Heart right ventricle (tissue), 16 donors: ENCODE data around the gene OTOG. TPM values are rescaled to one million over a fixed set of nuclear protein-coding genes. Genes with fewer than 3 reads are reported as not detected.

Experiments used
- ATAC-seq, 8 donors: fragments of 200-7000 bp; cut with Tn5 transposase; one replicate each; pipeline ENCODE4 v1.9.1; 2020; ENCODE audit warnings: mild to moderate bottlenecking in 8 of 8, moderate library complexity in 8 of 8, moderate number of reproducible peaks in 1 of 8
- DNase-seq, 2 donors: peaks; one replicate each; pipeline ENCODE4 v3.0.0-alpha.2; 2020
- H3K27ac ChIP-seq, 10 donors: fragments of 200-600 bp; sonication (generic) in 2 of 10; one replicate each; pipeline versions ENCODE4 v1.5.0 to v1.8.0; 2020 to 2022; ENCODE audit warnings: mild to moderate bottlenecking in 3 of 10
- H3K27me3 ChIP-seq, 7 donors: fragments of 200-600 bp; one replicate each; pipeline ENCODE4 v1.8.0; 2021 to 2022; ENCODE audit warnings: mild to moderate bottlenecking in 2 of 7
- H3K36me3 ChIP-seq, 9 donors: fragments of 200-600 bp; sonication (generic) in 1 of 9; one replicate each; pipeline versions ENCODE4 v1.5.0 to v1.8.0; 2020 to 2022; ENCODE audit warnings: mild to moderate bottlenecking in 2 of 9
- H3K4me1 ChIP-seq, 9 donors: fragments of 200-600 bp; sonication (generic) in 1 of 9; one replicate each; pipeline versions ENCODE4 v1.5.0 to v1.8.0; 2020 to 2022; ENCODE audit warnings: mild to moderate bottlenecking in 4 of 9
- H3K4me3 ChIP-seq, 10 donors: fragments of 200-600 bp; sonication (generic) in 2 of 10; one replicate each; pipeline versions ENCODE4 v1.5.0 to v1.8.0; 2020 to 2022; ENCODE audit warnings: mild to moderate bottlenecking in 7 of 10, moderate library complexity in 2 of 10
- H3K9me3 ChIP-seq, 11 donors: fragments of 200-600 bp in 10 of 11; sonication (generic) in 2 of 11; one replicate each; pipeline versions ENCODE4 v1.5.0 to v1.8.0; 2013 to 2022; ENCODE audit warnings: mild to moderate bottlenecking in 2 of 11, control low read depth in 1 of 11, moderate library complexity in 1 of 11
- WGBS, 2 donors: extraction: QIAGEN DNeasy Blood & Tissue Kit; methylation state at CpG; one replicate each; pipeline ENCODE4 v1.1.7; 2013; ENCODE audit warnings: inconsistent platforms in 1 of 2; 5-methylcytosine and 5-hydroxymethylcytosine counted together
- intact Hi-C, 10 donors: fragments of 100-400 bp; cut with DNase I; formaldehyde crosslinking; loops; one replicate each; pipeline versions ENCODE4 v1.11.1 to v1.14.2; 2022
- polyA plus RNA-seq, 2 donors: library from polyadenylated mRNA; stranded (reverse); fragments of 200-250 nt; gene quantifications; one replicate each; pipeline ENCODE4 v1.2.3, GENCODE V29; 2013
- total RNA-seq, 10 donors: library from RNA; stranded (reverse); fragmentation: NEBNext Ultra II Directional in 3 of 10; extraction: Animal tissue kit (Norgen Biotek cat#: 25700) in 3 of 10; gene quantifications; one replicate each; pipeline versions ENCODE4 v1.2.1 to v1.2.4, GENCODE V29; 2021 to 2023
- TF ChIP-seq, protein P1 (sequence below), 9 donors: fragments of 200-600 bp; sonication (generic) in 2 of 9; IDR thresholded peaks; one replicate each; pipeline versions ENCODE4 v1.5.0 to v1.8.0; 2021 to 2022; ENCODE audit warnings: antibody characterized with exemption in 9 of 9, mild to moderate bottlenecking in 5 of 9, moderate library complexity in 1 of 9
- donor health status: Arrhythmogenic right ventricular cardiomyopathy.
- donor health status: ischemic (EF 13 %, LVEDD 7.1; RV severe dilation, severe dysfunction).
- donor health status: healthy with polysubstance abuse.
- donor health status: DM: no; HTN: yes; CAD: no.
- donor health status: DM: no; HTN: no; CAD: no.
- donor health status: ischemic (EF 25% LVEDD 6.9; RV normal size, moderate dysfunction).
- donor health status: ischemic (EF 25% LVEDD 5.7; RV mildly dilated, moderate dysfunction).
- donor health status: healthy.
- donor health status: DM: yes; HTN: yes; CAD: no.
- donor health status: Ischemic cardiomyopathy.
- donor health status: ischemic (EF 35%, LVEDD 5.7; RV mildly dilated, moderate dysfunction).
- donor health status: nonischemic (EF 11% LVEDD 7.7; RV severe dilation, severe dysfunction).
- donor health status: DM: yes; HTN: yes; CAD: no.
- donor health status: PGD.
- donor health status: ischemic (EF 29% LVEDD 5.4; RV normal size, mild dysfunction).
- donor health status: nonischemic (EF 23%, LVEDD 6.1; RV moderate dilation, normal function).

Gene OTOG
- total and polyA plus RNA-seq, 12 donors = not detected

DNA sequence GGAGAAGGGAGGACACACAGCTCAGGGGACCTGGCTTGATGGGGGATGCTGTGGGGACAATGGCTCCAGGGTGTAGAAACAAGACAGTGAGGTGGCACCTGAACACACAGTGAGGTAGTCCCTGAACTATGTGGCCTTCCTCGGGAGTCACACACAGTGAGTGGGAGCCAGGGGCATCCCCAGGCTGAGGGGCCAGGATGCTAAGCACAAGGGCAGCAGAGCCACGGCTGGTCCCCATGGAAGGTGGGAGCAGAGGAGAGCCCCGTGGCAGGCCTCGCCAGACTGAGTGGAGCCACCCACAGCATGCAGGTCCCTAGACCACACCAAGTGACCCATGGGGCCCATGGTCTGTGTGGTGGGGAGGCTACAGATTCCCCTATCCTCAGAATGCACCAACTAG is 44.4 kb upstream of the OTOG start:
- intact Hi-C loops = loop anchor here in 5 of 10 donors (5.0 to 10.0 kb wide), 4 partner anchors 268 to 278 kb away; no protein-coding TSS in a partner anchor
- 86 to 91% methylated on average over 4 of the region's 4 CpGs for WGBS, 2 donors

DNA sequence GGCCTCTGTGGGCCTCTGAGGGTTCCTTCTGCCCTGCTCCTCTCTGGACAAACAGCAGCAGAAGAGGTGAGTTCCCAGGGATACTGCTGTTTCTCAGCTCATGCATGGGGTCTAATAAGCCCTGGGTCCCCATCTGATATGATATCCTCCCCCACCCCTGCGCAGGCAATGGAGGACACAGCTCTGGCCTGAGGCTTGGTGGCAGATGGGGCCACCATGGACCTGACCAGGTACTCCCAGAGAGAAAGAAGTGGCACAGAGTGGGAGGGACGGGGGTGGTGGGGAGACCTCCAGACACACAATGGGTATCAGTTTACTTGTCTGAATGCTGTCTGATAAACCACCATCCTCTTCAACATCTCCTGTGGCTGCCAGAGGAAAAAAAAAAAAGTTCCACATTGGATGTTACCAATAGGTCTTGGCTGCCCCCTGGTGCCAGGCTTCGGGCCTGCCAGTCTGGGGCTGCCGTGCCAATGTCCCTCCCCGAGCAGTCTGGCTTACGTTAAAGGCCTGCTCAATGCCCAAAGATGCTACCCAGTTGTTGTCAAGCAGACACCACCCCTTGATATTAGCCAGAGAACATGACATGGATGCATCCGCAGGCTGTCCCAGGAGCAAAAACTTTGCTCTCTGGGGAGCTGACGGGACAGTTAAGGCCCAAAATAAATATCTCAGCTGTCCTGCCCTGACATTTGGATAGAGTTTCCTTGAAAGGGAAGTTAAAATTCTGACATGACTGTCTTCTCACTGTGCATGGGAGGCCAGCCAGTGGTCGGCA is 42.5 kb upstream of the OTOG start:
- intact Hi-C loops = loop anchor here (1.0 to 10.0 kb wide), 9 partner anchors 22 to 280 kb away; no protein-coding TSS in a partner anchor
- TF ChIP-seq, protein P1, sequence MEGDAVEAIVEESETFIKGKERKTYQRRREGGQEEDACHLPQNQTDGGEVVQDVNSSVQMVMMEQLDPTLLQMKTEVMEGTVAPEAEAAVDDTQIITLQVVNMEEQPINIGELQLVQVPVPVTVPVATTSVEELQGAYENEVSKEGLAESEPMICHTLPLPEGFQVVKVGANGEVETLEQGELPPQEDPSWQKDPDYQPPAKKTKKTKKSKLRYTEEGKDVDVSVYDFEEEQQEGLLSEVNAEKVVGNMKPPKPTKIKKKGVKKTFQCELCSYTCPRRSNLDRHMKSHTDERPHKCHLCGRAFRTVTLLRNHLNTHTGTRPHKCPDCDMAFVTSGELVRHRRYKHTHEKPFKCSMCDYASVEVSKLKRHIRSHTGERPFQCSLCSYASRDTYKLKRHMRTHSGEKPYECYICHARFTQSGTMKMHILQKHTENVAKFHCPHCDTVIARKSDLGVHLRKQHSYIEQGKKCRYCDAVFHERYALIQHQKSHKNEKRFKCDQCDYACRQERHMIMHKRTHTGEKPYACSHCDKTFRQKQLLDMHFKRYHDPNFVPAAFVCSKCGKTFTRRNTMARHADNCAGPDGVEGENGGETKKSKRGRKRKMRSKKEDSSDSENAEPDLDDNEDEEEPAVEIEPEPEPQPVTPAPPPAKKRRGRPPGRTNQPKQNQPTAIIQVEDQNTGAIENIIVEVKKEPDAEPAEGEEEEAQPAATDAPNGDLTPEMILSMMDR (IDR thresholded peaks at IDR 0.05) = peak; percentile 81 to 94 (median 90)
- Histone ChIP-seq H3K9me3 (no peaks in the 10 kb centered on the region), H3K36me3 (no peaks in the 10 kb centered on the region), H3K27me3 (peaks cover 0 to 10% (median 0%) of the 10 kb centered on the region in 7 donors), H3K4me1 (peaks cover 0 to 27% (median 13%) of the 10 kb centered on the region in 9 donors), H3K27ac (no peak overlapping the region), H3K4me3 (no peak overlapping the region)
- peak; percentile 77 for DNase-seq
- WGBS, 2 donors = 31 to 33% methylated on average over 9 of the region's 9 CpGs
- peak; percentile 50 to 84 (median 70) for ATAC-seq

More for the DNA sequence above, 44.4 kb upstream of the OTOG start:
- DNase-seq (no peak), ATAC-seq (no peak)
- TF ChIP-seq, protein P1 (IDR thresholded peaks at IDR 0.05) = no peak
- peaks cover 0 to 11% (median 0%) of the 10 kb centered on the region in 7 donors for H3K27me3 ChIP-seq
- H3K36me3 ChIP-seq = no peaks in the 10 kb centered on the region
- no peak overlapping the region for H3K27ac ChIP-seq
- no peak overlapping the region for H3K4me3 ChIP-seq
- no peaks in the 10 kb centered on the region for H3K9me3 ChIP-seq
- peaks cover 0 to 12% (median 2%) of the 10 kb centered on the region in 9 donors for H3K4me1 ChIP-seq

DNA sequence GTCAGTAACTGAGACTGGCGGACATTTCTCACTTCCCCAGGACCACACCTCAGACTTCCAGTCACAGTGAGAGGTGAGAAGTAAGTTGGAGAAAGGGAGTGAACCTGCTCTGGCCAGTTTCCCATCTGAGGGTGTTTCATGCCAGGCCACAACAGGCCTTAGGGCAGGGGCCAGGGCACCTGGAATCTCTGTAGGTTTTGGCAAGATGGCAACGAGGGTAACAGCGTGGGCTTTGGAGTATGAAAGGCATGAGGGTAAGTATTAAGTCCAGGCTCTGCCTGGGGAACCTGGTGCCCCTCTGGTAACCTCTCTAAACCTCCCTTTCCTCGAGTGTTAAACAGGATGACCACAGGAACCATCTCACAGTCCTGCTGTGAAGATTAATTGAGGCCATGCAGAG is 41.9 kb upstream of the OTOG start:
- 81 to 84% methylated on average over 4 of the region's 4 CpGs for WGBS, 2 donors
- ATAC-seq (no peak), DNase-seq (no peak)
- Histone ChIP-seq H3K36me3 (no peaks in the 10 kb centered on the region), H3K9me3 (no peaks in the 10 kb centered on the region), H3K4me1 (peaks cover 0 to 27% (median 13%) of the 10 kb centered on the region in 9 donors), H3K27me3 (peaks cover 0 to 4% (median 0%) of the 10 kb centered on the region in 7 donors), H3K4me3 (no peak overlapping the region), H3K27ac (no peak overlapping the region)
- intact Hi-C loops = loop anchor here in 9 of 10 donors (1.0 to 10.0 kb wide), 6 partner anchors 23 to 280 kb away; no protein-coding TSS in a partner anchor
- TF ChIP-seq, protein P1 (IDR thresholded peaks at IDR 0.05) = no peak

DNA sequence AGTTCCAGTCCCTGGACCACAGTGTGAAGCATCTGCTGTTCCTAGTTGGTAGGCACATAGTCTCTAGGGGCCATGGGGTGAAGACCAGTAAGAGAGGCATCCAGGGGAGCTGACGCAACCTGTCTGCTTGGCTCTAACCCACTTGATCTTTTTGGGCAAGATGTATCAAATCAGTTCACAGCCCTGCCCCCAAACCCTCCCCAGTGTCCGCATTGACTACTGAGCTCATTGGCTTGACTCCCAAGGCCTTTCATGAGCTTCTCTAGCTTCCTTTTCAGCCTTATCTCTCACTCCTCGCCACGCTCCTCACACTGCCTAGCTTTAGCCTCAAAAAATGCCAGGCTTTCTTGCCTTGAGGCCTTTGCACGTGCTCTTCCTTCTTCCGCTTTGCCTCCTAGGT is 40.7 kb upstream of the OTOG start:
- ATAC-seq (no peak), DNase-seq (no peak)
- H3K9me3 ChIP-seq = no peaks in the 10 kb centered on the region
- intact Hi-C loops = loop anchor here in 7 of 10 donors (1.0 to 10.0 kb wide), 5 partner anchors 122 to 282 kb away; no protein-coding TSS in a partner anchor
- peaks cover 0 to 27% (median 13%) of the 10 kb centered on the region in 9 donors for H3K4me1 ChIP-seq
- TF ChIP-seq, protein P1 (IDR thresholded peaks at IDR 0.05) = no peak
- no peaks in the 10 kb centered on the region for H3K36me3 ChIP-seq
- no peak overlapping the region for H3K27ac ChIP-seq
- 85% methylated on average over 6 of the region's 6 CpGs for WGBS, 2 donors
- no peak overlapping the region for H3K4me3 ChIP-seq
- H3K27me3 ChIP-seq = peaks cover 0 to 5% (median 0%) of the 10 kb centered on the region in 7 donors
